Common myeloid progenitor, CD34-positive (primary cell): ENCODE data around the gene MYLIP.

ENCODE experiments used
- CTCF ChIA-PET: fragments of 350-600 bp; sonication (Branson Sonifier 250); formaldehyde crosslinking; loops from one replicate; lab custom pipeline; 2021; ENCODE audit warnings: antibody characterized with exemption; lab: Charles Lee
- POLR2A ChIA-PET: fragments of 350-600 bp; sonication (Branson Sonifier 250); formaldehyde crosslinking; loops from one replicate; lab custom pipeline; 2021; ENCODE audit warnings: antibody characterized with exemption; lab: Charles Lee
- DNase-seq, 3 donors: peaks; one replicate each; pipeline versions ENCODE4 v3.0.0 to v3.0.0-alpha.2; 2013
- H3K27ac ChIP-seq, 2 experiments: 1 replicate in 1 of 2; 2 replicates in 1 of 2; pipeline ENCODE4 v1.7.0; 2013; ENCODE audit warnings: inconsistent platforms in 2 of 2, low read length in 2 of 2, mild to moderate bottlenecking in 2 of 2, low read depth in 1 of 2, moderate library complexity in 1 of 2; ENCODE audit not compliant: severe bottlenecking in 2 of 2, insufficient read depth in 1 of 2, poor library complexity in 1 of 2
- H3K27me3 ChIP-seq, 5 experiments: replicated peaks in 2 of 5; 1 replicate in 3 of 5; 2 replicates in 2 of 5; pipeline versions ENCODE4 v1.6.1 to v1.7.0; 2013; ENCODE audit warnings: low read length in 4 of 5, mild to moderate bottlenecking in 2 of 5, moderate library complexity in 2 of 5, inconsistent platforms in 1 of 5; ENCODE audit not compliant: insufficient read depth in 5 of 5, control insufficient read depth in 4 of 5
- H3K36me3 ChIP-seq, 4 experiments: 1 replicate in 2 of 4; 2 replicates in 2 of 4; pipeline versions ENCODE4 v1.6.1 to v1.7.0; 2013; ENCODE audit warnings: low read length in 3 of 4, control low read depth in 1 of 4, mild to moderate bottlenecking in 1 of 4; ENCODE audit not compliant: control insufficient read depth in 4 of 4, insufficient read depth in 4 of 4
- H3K4me1 ChIP-seq, 4 experiments: 1 replicate in 3 of 4; 2 replicates in 1 of 4; pipeline versions ENCODE4 v1.6.1 to v1.7.1; 2013; ENCODE audit warnings: low read length in 3 of 4, mild to moderate bottlenecking in 3 of 4, control low read depth in 1 of 4, inconsistent platforms in 1 of 4, moderate library complexity in 1 of 4; ENCODE audit not compliant: control insufficient read depth in 4 of 4, insufficient read depth in 4 of 4; ENCODE audit errors: control extremely low read depth in 1 of 4
- H3K4me3 ChIP-seq, 7 experiments: 1 replicate in 4 of 7; 2 replicates in 3 of 7; pipeline versions ENCODE4 v1.5.1 to v1.7.0; 2013; ENCODE audit warnings: mild to moderate bottlenecking in 7 of 7, low read length in 6 of 7, moderate library complexity in 6 of 7, inconsistent platforms in 2 of 7, low read depth in 2 of 7, control low read depth in 1 of 7; ENCODE audit not compliant: insufficient read depth in 4 of 7, control insufficient read depth in 1 of 7; ENCODE audit errors: extremely low read depth in 1 of 7
- H3K9me3 ChIP-seq, 5 experiments: 1 replicate in 4 of 5; 2 replicates in 1 of 5; pipeline versions ENCODE4 v1.6.1 to v1.7.1; 2013; ENCODE audit warnings: low read length in 4 of 5, mild to moderate bottlenecking in 2 of 5, inconsistent platforms in 1 of 5, low read depth in 1 of 5, moderate library complexity in 1 of 5; ENCODE audit not compliant: control insufficient read depth in 4 of 5, insufficient read depth in 2 of 5; ENCODE audit errors: control extremely low read depth in 1 of 5
- WGBS: methylation state at CpG from one replicate; pipeline ENCODE4 v1.1.5; 2013; ENCODE audit not compliant: insufficient coverage; 5-methylcytosine and 5-hydroxymethylcytosine counted together

MYLIP gene

GRCh38 chr6:16165641-16166040 lies 36.8 kb downstream of the MYLIP start:
- POLR2A ChIA-PET, result no interaction called here
- Histone ChIP-seq H3K4me1 (peaks cover 4 to 15% (median 8%) of the 10 kb centered on the region in 4 experiments), H3K27me3 (no peaks in the 10 kb centered on the region), H3K4me3 (no peak overlapping the region), H3K36me3 (no peaks in the 10 kb centered on the region), H3K27ac (no peak overlapping the region), H3K9me3 (no peaks in the 10 kb centered on the region)
- 100% methylated on average over 4 of the region's 5 CpGs for WGBS
- CTCF ChIA-PET, result interaction anchor here (1.6 to 1.9 kb wide), 2 partner anchors 15 to 43 kb away, joined by 4 to 5 read pairs; no protein-coding TSS in a partner anchor
- DNase-seq, result no peak

- Histone ChIP-seq H3K27me3 (no peaks in the 10 kb centered on the region), H3K9me3 (no peaks in the 10 kb centered on the region), H3K4me3 (no peak overlapping the region), H3K4me1 (peaks cover 3 to 11% (median 8%) of the 10 kb centered on the region in 4 experiments), H3K27ac (no peak overlapping the region), H3K36me3 (no peaks in the 10 kb centered on the region)
- DNase-seq, result no peak
- WGBS, result 96% methylated on average over 2 of the region's 4 CpGs
- CTCF ChIA-PET, result interaction anchor here (0.7 to 1.9 kb wide), 5 partner anchors 15 to 68 kb away, joined by 3 to 10 read pairs (median 4); no protein-coding TSS in a partner anchor
- POLR2A ChIA-PET, result no interaction called here
These were observed 38.2 kb downstream of the MYLIP start for GRCh38 chr6:16166871-16167608.

DNA sequence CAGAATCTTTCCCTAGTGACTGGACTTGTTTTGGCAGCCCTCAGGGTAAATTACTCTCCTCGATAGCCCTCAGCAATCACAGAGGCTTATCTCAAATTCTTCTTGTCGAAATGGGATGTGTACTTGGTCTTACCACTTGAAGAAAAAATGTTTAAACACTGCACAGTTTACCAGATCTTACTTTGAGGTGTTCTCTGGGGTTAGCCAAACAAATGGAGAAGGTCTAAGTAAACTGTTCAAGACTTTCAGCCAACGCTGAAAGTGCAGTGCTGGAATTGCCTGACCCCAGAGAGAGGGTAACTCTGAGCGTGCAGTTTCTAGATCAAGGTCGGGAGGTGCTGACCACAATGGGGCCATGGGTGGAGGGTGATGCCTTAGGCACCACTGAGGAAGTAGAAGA lies 39.2 kb downstream of the MYLIP start:
- Histone ChIP-seq H3K36me3 (no peaks in the 10 kb centered on the region), H3K4me3 (no peak overlapping the region), H3K27ac (no peak overlapping the region), H3K4me1 (peaks cover 0 to 10% (median 8%) of the 10 kb centered on the region in 4 experiments), H3K27me3 (no peaks in the 10 kb centered on the region), H3K9me3 (no peaks in the 10 kb centered on the region)
- DNase-seq, result peak in 1 of 3 donors; percentile 27
- POLR2A ChIA-PET, result no interaction called here
- CTCF ChIA-PET, result interaction anchor here (1.2 to 2.7 kb wide), 4 partner anchors 15 to 476 kb away, joined by 3 to 13 read pairs (median 6); no protein-coding TSS in a partner anchor
- WGBS, result 40% methylated on average over 4 of the region's 5 CpGs

- H3K4me3 ChIP-seq, result no peak overlapping the region
- ChIA-PET POLR2A (interaction anchor here (0.6 to 1.3 kb wide), 2 partner anchors 25 to 40 kb away, joined by 4 to 5 read pairs; partner anchors contain the start of gene MYLIP), CTCF (interaction anchor here (0.7 to 2.7 kb wide), 13 partner anchors 10 to 477 kb away, joined by 3 to 13 read pairs (median 5); partner anchors contain the start of gene MYLIP)
- H3K36me3 ChIP-seq, result no peaks in the 10 kb centered on the region
- peaks cover 0 to 10% (median 8%) of the 10 kb centered on the region in 4 experiments for H3K4me1 ChIP-seq
- WGBS, result 29% methylated on average over 2 of the region's 3 CpGs
- no peak overlapping the region for H3K27ac ChIP-seq
- H3K9me3 ChIP-seq, result no peaks in the 10 kb centered on the region
- DNase-seq, result peak; percentile 60 to 77 (median 74)
- no peaks in the 10 kb centered on the region for H3K27me3 ChIP-seq
These were observed 40.0 kb downstream of the MYLIP start for GRCh38 chr6:16168858-16169257.

GRCh38 chr6:16171400-16171799 lies 42.5 kb downstream of the MYLIP start:
- CTCF ChIA-PET, result interaction anchor here (0.6 to 1.0 kb wide), 3 partner anchors 8 to 480 kb away, joined by 3 read pairs; no protein-coding TSS in a partner anchor
- Histone ChIP-seq H3K27me3 (no peaks in the 10 kb centered on the region), H3K4me3 (no peak overlapping the region), H3K9me3 (no peaks in the 10 kb centered on the region), H3K27ac (no peak overlapping the region), H3K4me1 (peaks cover 0 to 10% (median 8%) of the 10 kb centered on the region in 4 experiments), H3K36me3 (no peaks in the 10 kb centered on the region)
- POLR2A ChIA-PET, result no interaction called here
- WGBS, result 100% methylated on average over 1 of the region's 2 CpGs
- no peak for DNase-seq

DNA sequence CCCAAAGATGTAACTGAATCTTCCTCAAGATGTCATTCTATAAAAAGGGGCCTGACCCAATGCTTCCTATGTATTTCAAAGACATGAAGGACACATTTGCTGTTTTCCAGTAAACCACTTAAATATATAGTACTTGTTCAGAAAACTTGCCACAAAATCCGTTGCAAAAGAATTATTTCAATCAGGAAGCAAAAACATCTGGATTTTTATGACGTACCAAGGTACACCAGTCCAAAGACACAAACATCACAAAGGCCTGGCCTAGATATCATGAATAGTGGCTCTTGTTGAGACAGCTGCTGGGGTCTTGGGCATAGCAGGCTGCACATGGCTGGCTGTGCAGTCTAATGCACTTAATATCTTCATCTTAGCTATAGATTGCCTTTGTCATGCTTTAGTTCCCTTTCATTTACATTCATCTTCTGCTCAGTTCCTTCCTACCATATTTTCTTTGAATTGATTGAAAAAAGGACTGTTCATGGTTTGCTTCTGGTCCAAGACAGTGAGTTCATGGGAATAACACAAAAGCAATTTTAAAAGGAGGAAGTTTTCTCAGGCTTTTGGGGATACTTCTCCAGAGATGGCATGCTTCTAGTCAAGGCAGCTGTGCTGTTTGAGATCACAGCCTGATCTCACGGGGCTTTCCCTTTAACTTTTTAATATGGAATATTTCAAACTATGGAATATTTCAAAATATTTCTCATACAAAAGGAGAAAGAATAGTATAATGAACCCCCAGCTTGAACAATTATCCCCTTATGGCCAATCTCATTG lies 44.5 kb downstream of the MYLIP start:
- no peaks in the 10 kb centered on the region for H3K27me3 ChIP-seq
- no peaks in the 10 kb centered on the region for H3K9me3 ChIP-seq
- H3K4me1 ChIP-seq, result peaks cover 0 to 5% (median 5%) of the 10 kb centered on the region in 4 experiments
- POLR2A ChIA-PET, result no interaction called here
- H3K27ac ChIP-seq, result no peak overlapping the region
- DNase-seq, result no peak
- H3K36me3 ChIP-seq, result no peaks in the 10 kb centered on the region
- no peak overlapping the region for H3K4me3 ChIP-seq
- CTCF ChIA-PET, result interaction anchor here (1.0 to 1.5 kb wide), 4 partner anchors 10 to 488 kb away, joined by 3 to 4 read pairs (median 3); no protein-coding TSS in a partner anchor
- 100% methylated on average over 1 of the region's 3 CpGs for WGBS
